Prostate gland (tissue), 2 donors: Measurements from ENCODE around the gene LHX1. TPM values are rescaled to one million over a fixed set of nuclear protein-coding genes. Genes with fewer than 3 reads are reported as not detected.

Source experiments
- DNase-seq: peaks from one replicate; pipeline ENCODE4 v3.0.0-alpha.2; 2019; ENCODE audit warnings: low spot score
- H3K27ac ChIP-seq, 2 donors: fragments of 200-600 bp; sonication (generic); 2 replicates each; pipeline ENCODE4 v1.5.1; 2017 to 2019
- H3K27me3 ChIP-seq: fragments of 200-600 bp; sonication (generic); replicated peaks from 2 replicates; pipeline ENCODE4 v1.5.1; 2019; ENCODE audit not compliant: insufficient read depth
- H3K36me3 ChIP-seq, 2 donors: fragments of 200-600 bp; sonication (generic); 1 replicate in 1 of 2; 2 replicates in 1 of 2; pipeline versions ENCODE4 v1.5.1 to v1.8.1; 2017 to 2019
- H3K4me1 ChIP-seq: fragments of 200-600 bp; sonication (generic); replicated peaks from 2 replicates; pipeline ENCODE4 v1.5.1; 2019
- H3K4me3 ChIP-seq, 2 donors: fragments of 200-600 bp; sonication (generic); 2 replicates each; pipeline ENCODE4 v1.5.1; 2017 to 2019
- H3K9me3 ChIP-seq: fragments of 200-600 bp; sonication (generic); 2 replicates; pipeline ENCODE4 v1.5.1; 2017
- POLR2A ChIP-seq: fragments of 450-650 bp; IDR thresholded peaks from one replicate; pipeline ENCODE4 v1.6.1; 2016; ENCODE audit warnings: antibody characterized with exemption, mild to moderate bottlenecking
- POLR2AphosphoS5 ChIP-seq: sonication (generic); formaldehyde crosslinking; IDR thresholded peaks from one replicate; pipeline ENCODE4 v1.6.1; 2017; ENCODE audit warnings: antibody characterized with exemption
- WGBS: methylation state at CpG from one replicate; pipeline ENCODE4 v1.1.5; 2018; 5-methylcytosine and 5-hydroxymethylcytosine counted together
- intact Hi-C: fragments of 100-400 bp; cut with DNase I; formaldehyde crosslinking; loops from one replicate; pipeline ENCODE4 v1.14.2; 2022
- total RNA-seq, 2 donors: library from RNA; depleted of rRNA; stranded (reverse); fragments of >200 nt; gene quantifications; one replicate each; pipeline ENCODE4 v1.1.0, GENCODE V29; 2016
- TF ChIP-seq, protein P1 (sequence below), 4 experiments: fragments of 200-600 bp in 2 of 4; fragments of 450-650 bp in 2 of 4; sonication (generic) in 2 of 4; IDR thresholded peaks; 1 replicate in 3 of 4; 2 replicates in 1 of 4; pipeline ENCODE4 v1.5.1; 2016 to 2019; ENCODE audit warnings: antibody characterized with exemption in 4 of 4, mild to moderate bottlenecking in 2 of 4, moderate library complexity in 2 of 4

Gene LHX1
- total RNA-seq, 2 donors from 2014 or later, result not detected

DNA sequence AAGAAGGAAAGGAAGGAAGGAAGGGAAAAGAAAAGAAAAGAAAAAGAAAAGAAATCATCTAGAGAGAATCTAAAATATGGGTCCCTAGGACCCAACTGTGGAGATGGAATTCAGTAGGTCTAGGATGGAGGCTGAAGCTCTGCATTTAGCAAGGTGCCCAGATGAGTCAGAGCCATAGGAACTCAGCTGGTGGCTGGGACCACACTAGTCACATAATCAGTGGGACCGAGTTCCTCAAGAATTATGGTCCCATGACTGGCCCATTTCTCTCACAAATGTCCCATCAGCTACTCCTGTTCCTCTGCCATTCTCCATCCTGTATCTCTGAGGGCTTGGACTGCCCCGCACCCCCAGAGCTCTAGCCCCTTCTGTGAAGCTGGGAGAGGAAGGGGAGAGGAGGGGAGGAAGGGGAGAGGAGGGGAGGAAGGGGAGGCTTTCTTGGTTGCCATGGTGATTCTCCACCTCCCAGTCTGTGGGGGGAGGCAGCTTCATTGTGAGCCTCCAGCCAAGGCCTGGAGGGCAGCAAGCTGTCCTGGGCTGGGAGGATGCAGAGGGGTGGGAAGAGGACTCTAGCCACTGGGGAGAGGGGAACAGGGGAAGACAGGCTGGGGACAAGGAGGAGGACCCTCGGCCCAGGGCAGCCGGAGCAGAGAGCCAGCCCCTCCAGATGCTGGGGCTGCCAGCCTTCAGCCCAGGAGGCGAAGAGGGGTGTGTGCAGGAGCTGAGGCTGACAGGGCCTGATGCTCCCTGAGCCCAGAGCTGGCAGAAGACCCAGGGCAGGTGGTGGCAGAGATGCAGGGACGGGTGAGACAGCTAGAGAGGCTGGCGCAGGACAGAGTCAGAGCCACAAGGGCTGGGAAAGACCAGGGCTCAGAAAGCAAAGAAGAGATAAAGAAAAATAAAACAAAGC lies 37.8 kb upstream of the LHX1 start:
- Histone ChIP-seq H3K27me3 (no peaks in the 10 kb centered on the region), H3K9me3 (no peaks in the 10 kb centered on the region), H3K4me1 (no peaks in the 10 kb centered on the region), H3K4me3 (no peak overlapping the region), H3K27ac (no peak overlapping the region), H3K36me3 (no peaks in the 10 kb centered on the region)
- WGBS, result 56% methylated on average over 7 of the region's 7 CpGs
- TF ChIP-seq, protein P1, sequence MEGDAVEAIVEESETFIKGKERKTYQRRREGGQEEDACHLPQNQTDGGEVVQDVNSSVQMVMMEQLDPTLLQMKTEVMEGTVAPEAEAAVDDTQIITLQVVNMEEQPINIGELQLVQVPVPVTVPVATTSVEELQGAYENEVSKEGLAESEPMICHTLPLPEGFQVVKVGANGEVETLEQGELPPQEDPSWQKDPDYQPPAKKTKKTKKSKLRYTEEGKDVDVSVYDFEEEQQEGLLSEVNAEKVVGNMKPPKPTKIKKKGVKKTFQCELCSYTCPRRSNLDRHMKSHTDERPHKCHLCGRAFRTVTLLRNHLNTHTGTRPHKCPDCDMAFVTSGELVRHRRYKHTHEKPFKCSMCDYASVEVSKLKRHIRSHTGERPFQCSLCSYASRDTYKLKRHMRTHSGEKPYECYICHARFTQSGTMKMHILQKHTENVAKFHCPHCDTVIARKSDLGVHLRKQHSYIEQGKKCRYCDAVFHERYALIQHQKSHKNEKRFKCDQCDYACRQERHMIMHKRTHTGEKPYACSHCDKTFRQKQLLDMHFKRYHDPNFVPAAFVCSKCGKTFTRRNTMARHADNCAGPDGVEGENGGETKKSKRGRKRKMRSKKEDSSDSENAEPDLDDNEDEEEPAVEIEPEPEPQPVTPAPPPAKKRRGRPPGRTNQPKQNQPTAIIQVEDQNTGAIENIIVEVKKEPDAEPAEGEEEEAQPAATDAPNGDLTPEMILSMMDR (IDR thresholded peaks at IDR 0.05), result no peak
- TF ChIP-seq POLR2AphosphoS5, result no peak
- TF ChIP-seq POLR2A, result no peak
- DNase-seq, result no peak
- intact Hi-C loops, result no loop called here

DNA sequence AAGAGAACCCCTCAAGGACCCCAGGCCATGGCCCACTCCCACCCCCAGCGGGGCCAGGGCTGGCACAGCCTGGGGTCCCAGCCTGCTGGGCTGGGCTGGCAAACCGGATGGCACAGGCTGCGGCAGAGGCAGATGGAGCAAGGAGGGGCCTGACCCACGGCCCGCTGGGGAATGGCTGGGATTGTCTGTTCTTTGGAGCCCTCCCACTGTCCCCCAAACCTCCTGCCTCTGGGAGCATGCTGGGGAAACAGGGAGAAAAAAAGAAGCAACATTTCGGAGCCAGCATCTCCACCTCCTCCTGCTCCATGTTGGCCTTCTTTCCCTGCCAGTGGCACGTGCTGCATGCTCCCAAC lies 37.1 kb upstream of the LHX1 start:
- Histone ChIP-seq H3K9me3 (no peaks in the 10 kb centered on the region), H3K27me3 (no peaks in the 10 kb centered on the region), H3K4me3 (no peak overlapping the region), H3K27ac (no peak overlapping the region), H3K4me1 (no peaks in the 10 kb centered on the region), H3K36me3 (no peaks in the 10 kb centered on the region)
- intact Hi-C loops, result no loop called here
- TF ChIP-seq, protein P1 (IDR thresholded peaks at IDR 0.05), result no peak
- TF ChIP-seq POLR2A, result no peak
- no peak for TF ChIP-seq POLR2AphosphoS5
- WGBS, result 66% methylated on average over 7 of the region's 7 CpGs
- DNase-seq, result no peak

DNA sequence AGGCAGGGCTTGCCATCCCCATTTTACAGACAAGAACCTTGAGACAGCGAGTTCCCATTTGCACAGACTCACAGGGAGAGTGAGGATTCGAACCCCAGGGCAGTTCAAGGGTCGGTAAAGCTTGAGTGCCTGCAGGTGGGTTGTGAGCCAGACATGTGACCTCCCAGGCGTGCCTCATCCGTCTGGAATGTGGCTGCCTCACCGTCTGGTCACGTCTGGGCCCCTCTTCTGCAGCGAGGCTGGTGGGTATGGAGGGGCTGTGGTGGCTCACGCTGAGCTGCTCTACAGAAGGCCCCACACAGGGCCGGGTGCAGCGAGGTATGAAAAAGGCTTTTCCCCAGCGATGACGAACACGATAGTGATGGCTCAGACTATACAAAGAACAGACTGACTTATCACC lies 35.8 kb upstream of the LHX1 start:
- intact Hi-C loops, result no loop called here
- no peaks in the 10 kb centered on the region for H3K9me3 ChIP-seq
- no peak overlapping the region for H3K4me3 ChIP-seq
- DNase-seq, result no peak
- H3K27me3 ChIP-seq, result no peaks in the 10 kb centered on the region
- no peaks in the 10 kb centered on the region for H3K36me3 ChIP-seq
- H3K27ac ChIP-seq, result no peak overlapping the region
- 43% methylated on average over 14 of the region's 14 CpGs for WGBS
- TF ChIP-seq, protein P1 (IDR thresholded peaks at IDR 0.05), result no peak
- TF ChIP-seq POLR2AphosphoS5 (no peak), POLR2A (no peak)
- H3K4me1 ChIP-seq, result no peaks in the 10 kb centered on the region

DNA sequence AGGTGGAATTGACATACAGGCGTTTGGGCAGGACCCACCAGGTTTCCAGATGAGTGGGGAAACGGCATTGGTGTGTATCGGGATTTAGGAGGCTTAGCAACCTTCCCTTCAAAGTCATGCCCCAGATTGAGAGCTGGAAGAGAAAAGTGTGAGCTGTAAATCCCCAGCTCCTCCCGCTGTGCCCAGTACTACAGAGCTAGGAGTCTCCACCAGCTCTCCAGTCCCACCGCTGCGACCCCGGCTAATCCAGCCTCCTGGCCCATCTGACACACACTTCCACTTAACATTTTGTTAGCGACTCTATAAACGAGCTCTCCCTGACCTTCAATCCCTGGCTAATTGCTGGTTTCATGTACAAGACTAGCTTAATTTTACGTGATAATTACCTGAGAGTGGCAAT lies 29.9 kb upstream of the LHX1 start:
- WGBS, result 59% methylated on average over 10 of the region's 10 CpGs
- H3K4me3 ChIP-seq, result no peak overlapping the region
- no peak for DNase-seq
- H3K27me3 ChIP-seq, result peaks cover 6% of the 10 kb centered on the region
- no peaks in the 10 kb centered on the region for H3K9me3 ChIP-seq
- no peak overlapping the region for H3K27ac ChIP-seq
- no peaks in the 10 kb centered on the region for H3K36me3 ChIP-seq
- TF ChIP-seq POLR2AphosphoS5, result no peak
- TF ChIP-seq, protein P1 (IDR thresholded peaks at IDR 0.05), result no peak
- TF ChIP-seq POLR2A, result no peak
- intact Hi-C loops, result no loop called here
- no peaks in the 10 kb centered on the region for H3K4me1 ChIP-seq

DNA sequence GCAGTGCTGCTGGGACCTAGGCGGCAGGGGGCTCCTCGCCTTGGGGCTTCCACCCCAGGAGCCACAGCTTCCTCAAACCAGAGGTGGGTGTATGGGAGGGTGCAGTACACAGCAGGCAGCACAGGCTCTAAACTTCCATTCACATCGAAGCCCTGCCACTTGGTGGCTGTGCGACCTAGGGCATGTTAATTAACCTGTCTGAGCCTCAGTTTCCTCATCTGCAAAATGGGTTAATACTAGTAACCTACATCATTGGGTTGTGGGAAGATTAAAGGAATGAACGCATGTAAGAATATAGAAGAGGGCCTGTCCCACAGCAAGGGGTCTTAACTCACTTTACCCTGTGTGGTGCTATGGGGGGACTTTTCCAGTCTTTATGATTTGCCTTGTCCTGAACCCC lies 26.8 kb upstream of the LHX1 start:
- WGBS, result 74% methylated on average over 5 of the region's 5 CpGs

More for the DNA sequence above, 26.8 kb upstream of the LHX1 start:
- DNase-seq, result no peak
- Histone ChIP-seq H3K27me3 (peaks cover 8% of the 10 kb centered on the region), H3K27ac (no peak overlapping the region), H3K4me3 (no peak overlapping the region), H3K9me3 (no peaks in the 10 kb centered on the region), H3K4me1 (no peaks in the 10 kb centered on the region), H3K36me3 (no peaks in the 10 kb centered on the region)
- intact Hi-C loops, result no loop called here
- no peak for TF ChIP-seq POLR2A
- TF ChIP-seq, protein P1 (IDR thresholded peaks at IDR 0.05), result no peak
- no peak for TF ChIP-seq POLR2AphosphoS5
